GM18858 (cell line): ENCODE results near the gene CHRM2.
"Not testable (repeated sequence)": the region's sequence is repeated elsewhere in the genome, so short reads cannot be mapped to it uniquely, and the experiment has no call there.

ENCODE experiments used
- ATAC-seq: cut with Tn5 transposase; IDR thresholded peaks from one replicate; pipeline ENCODE4 v1.9.1; 2021; ENCODE audit not compliant: unreplicated experiment

Gene CHRM2

GRCh38 chr7:136868496-136869000 lies at the start of gene CHRM2:
TSS of gene CHRM2 (plus strand) at chr7:136868652. CDS start at chr7:137014866, 146,214 bp downstream.
- no peak for ATAC-seq

GRCh38 chr7:136831398-136831797 lies 37.1 kb upstream of the CHRM2 start:
- not testable (repeated sequence) for ATAC-seq

- ATAC-seq: no peak
These were observed 22.5 kb upstream of the CHRM2 start for GRCh38 chr7:136845899-136846465.

- ATAC-seq: no peak
These were observed 20.6 kb upstream of the CHRM2 start for GRCh38 chr7:136847858-136848257.

GRCh38 chr7:136853654-136854053 lies 14.8 kb upstream of the CHRM2 start:
- ATAC-seq: no peak

- ATAC-seq: no peak
These were observed 10.9 kb upstream of the CHRM2 start for GRCh38 chr7:136857573-136857972.

GRCh38 chr7:136859803-136860202 lies 8.6 kb upstream of the CHRM2 start:
- ATAC-seq: no peak

GRCh38 chr7:136865236-136865635 lies 3.2 kb upstream of the CHRM2 start:
- ATAC-seq: no peak

- no peak for ATAC-seq
These were observed 2.7 kb upstream of the CHRM2 start for GRCh38 chr7:136865777-136866176.

- ATAC-seq: no peak
These were observed 829 bp downstream of the CHRM2 start for GRCh38 chr7:136869001-136869961.

- no peak for ATAC-seq
These were observed 1.8 kb downstream of the CHRM2 start for GRCh38 chr7:136869991-136870865.

- no peak for ATAC-seq
These were observed 2.5 kb downstream of the CHRM2 start for GRCh38 chr7:136870866-136871487.

GRCh38 chr7:136874393-136875032 lies 6.1 kb downstream of the CHRM2 start:
- ATAC-seq: no peak

GRCh38 chr7:136877509-136877908 lies 9.1 kb downstream of the CHRM2 start:
- no peak for ATAC-seq

- no peak for ATAC-seq
These were observed 9.5 kb downstream of the CHRM2 start for GRCh38 chr7:136877990-136878389.

GRCh38 chr7:136878878-136879277 lies 10.4 kb downstream of the CHRM2 start:
- ATAC-seq: no peak

GRCh38 chr7:136883046-136883445 lies 14.6 kb downstream of the CHRM2 start:
- no peak for ATAC-seq

- ATAC-seq: no peak
These were observed 16.0 kb downstream of the CHRM2 start for GRCh38 chr7:136884492-136884891.

GRCh38 chr7:136887317-136887716 lies 18.9 kb downstream of the CHRM2 start:
- no peak for ATAC-seq

- ATAC-seq: no peak
These were observed 21.9 kb downstream of the CHRM2 start for GRCh38 chr7:136890399-136890798.
